HCT116 (cell line): Measurements from ENCODE around the gene ESYT3. TPM values are rescaled to one million over a fixed set of nuclear protein-coding genes. Genes with fewer than 3 reads are reported as not detected.

Experiments
- ATAC-seq: fragments of 200-7000 bp; cut with Tn5 transposase; 2 replicates; pipeline ENCODE4 v1.9.1; 2020; ENCODE audit warnings: mild to moderate bottlenecking, moderate library complexity
- BruUV-seq: library from RNA; stranded (reverse); fragments of 400-500 nt; replicated peaks from 2 replicates; lab custom pipeline; 2021; lab: Mats Ljungman, UMichigan
- CTCF ChIA-PET: fragments of 300-600 bp; sonication (Branson Sonifier 250); formaldehyde crosslinking; loops from one replicate; lab custom pipeline; 2021; ENCODE audit warnings: antibody characterized with exemption; lab: Charles Lee
- POLR2A ChIA-PET: fragments of 300-600, 350-600 bp; sonication (Branson Sonifier 250); formaldehyde crosslinking; loops from one replicate; lab custom pipeline; 2021; ENCODE audit warnings: antibody characterized with exemption; lab: Charles Lee
- RAD21 ChIA-PET, 2 experiments: fragments of 300-600 bp; sonication (Branson Sonifier 250); formaldehyde crosslinking; loops; one replicate each; lab custom pipeline; 2023; ENCODE audit warnings: low total read pairs in 2 of 2; ENCODE audit not compliant: uncharacterized antibody in 2 of 2, unreplicated experiment in 2 of 2, low non-redundant PET in 1 of 2; lab: Charles Lee
- DNase-seq: peaks from one replicate; pipeline ENCODE4 v3.0.0-alpha.2; 2010; ENCODE audit warnings: low read depth, low spot score
- H2AFZ ChIP-seq: fragments of 200-600 bp; shearing (Covaris generic), sonication (generic); 2 replicates; pipeline ENCODE4 v1.6.1; 2017; ENCODE audit warnings: low read depth, mixed run types, mixed read lengths, antibody characterized with exemption, low read length; ENCODE audit not compliant: poor library complexity, severe bottlenecking
- H3K27ac ChIP-seq: 2 replicates; pipeline ENCODE4 v1.5.1; 2012; ENCODE audit warnings: low read depth, low read length
- H3K27me3 ChIP-seq: fragments of 200-600 bp; sonication (generic); 2 replicates; pipeline ENCODE4 v1.6.1; 2016; ENCODE audit warnings: mixed run types, low read length, mixed read lengths; ENCODE audit not compliant: insufficient read depth
- H3K36me3 ChIP-seq, 2 experiments: fragments of 200-500 bp in 1 of 2; fragments of 200-600 bp in 1 of 2; sonication (Bioruptor generic) in 1 of 2; sonication (generic) in 1 of 2; 2 replicates each; pipeline versions ENCODE4 v1.5.1 to v1.6.1; 2014 to 2016; ENCODE audit warnings: low read length in 2 of 2, inconsistent platforms in 1 of 2, mixed read lengths in 1 of 2, mixed run types in 1 of 2; ENCODE audit not compliant: insufficient read depth in 2 of 2, control insufficient read depth in 1 of 2
- H3K4me1 ChIP-seq, 2 experiments: fragments of 200-600 bp in 1 of 2; sonication (generic) in 1 of 2; 2 replicates each; pipeline versions ENCODE4 v1.5.1 to v1.6.1; 2012 to 2017; ENCODE audit warnings: low read length in 2 of 2, inconsistent platforms in 1 of 2, mild to moderate bottlenecking in 1 of 2, mixed read lengths in 1 of 2, mixed run types in 1 of 2, moderate library complexity in 1 of 2; ENCODE audit not compliant: insufficient read depth in 2 of 2, control insufficient read depth in 1 of 2
- H3K4me2 ChIP-seq: fragments of 200-600 bp; sonication (generic); 2 replicates; pipeline ENCODE4 v1.6.1; 2017; ENCODE audit warnings: mixed run types, low read length, mixed read lengths
- H3K4me3 ChIP-seq, 2 experiments: fragments of 200-600 bp in 1 of 2; sonication (generic) in 1 of 2; replicated peaks in 1 of 2; 2 replicates each; pipeline ENCODE4 v1.5.1; 2011 to 2016; ENCODE audit warnings: low read length in 2 of 2, control low read depth in 1 of 2, low read depth in 1 of 2, mild to moderate bottlenecking in 1 of 2, mixed read lengths in 1 of 2, mixed run types in 1 of 2
- H3K79me2 ChIP-seq: fragments of 200-600 bp; sonication (generic); 2 replicates; pipeline ENCODE4 v1.6.1; 2017; ENCODE audit warnings: mild to moderate bottlenecking, mixed run types, low read length, moderate library complexity, mixed read lengths; ENCODE audit not compliant: insufficient read depth
- H3K9ac ChIP-seq: fragments of 200-600 bp; sonication (generic); 2 replicates; pipeline ENCODE4 v1.6.1; 2016; ENCODE audit warnings: low read length, mixed read lengths
- H3K9me2 ChIP-seq: fragments of 200-600 bp; sonication (generic), shearing (Covaris generic); 2 replicates; pipeline ENCODE4 v1.6.1; 2017; ENCODE audit warnings: mixed run types, mild to moderate bottlenecking, moderate library complexity; ENCODE audit not compliant: insufficient read depth
- H3K9me3 ChIP-seq, 2 experiments: fragments of 200-500 bp in 1 of 2; fragments of 200-600 bp in 1 of 2; sonication (Bioruptor generic) in 1 of 2; sonication (generic) in 1 of 2; 2 replicates each; pipeline ENCODE4 v1.6.1; 2014 to 2017; ENCODE audit warnings: low read length in 2 of 2, mixed read lengths in 2 of 2, inconsistent platforms in 1 of 2, low read depth in 1 of 2, mild to moderate bottlenecking in 1 of 2, mixed run types in 1 of 2, moderate library complexity in 1 of 2; ENCODE audit not compliant: control insufficient read depth in 1 of 2, insufficient read depth in 1 of 2
- H4K20me1 ChIP-seq: fragments of 200-600 bp; sonication (generic), shearing (Covaris generic); 2 replicates; pipeline ENCODE4 v1.6.1; 2017; ENCODE audit warnings: mixed run types, mild to moderate bottlenecking, moderate library complexity; ENCODE audit not compliant: insufficient read depth
- CBX3 ChIP-seq: IDR thresholded peaks from 2 replicates; pipeline ENCODE4 v1.6.1; 2012; ENCODE audit warnings: low read depth
- EGR1 ChIP-seq: IDR thresholded peaks from 2 replicates; pipeline ENCODE4 v1.6.1; 2012; ENCODE audit warnings: low read depth
- ELF1 ChIP-seq: IDR thresholded peaks from 2 replicates; pipeline ENCODE4 v1.6.1; 2012; ENCODE audit warnings: low read depth, borderline replicate concordance
- EZH2phosphoT487 ChIP-seq: fragments of 200-600 bp; IDR thresholded peaks from 2 replicates; pipeline ENCODE4 v1.6.1; 2018; ENCODE audit warnings: antibody characterized with exemption, borderline replicate concordance
- POLR2A ChIP-seq: IDR thresholded peaks from 2 replicates; pipeline ENCODE4 v1.7.0; 2011; ENCODE audit warnings: borderline replicate concordance; ENCODE audit not compliant: insufficient read depth, insufficient read length; ENCODE audit errors: extremely low read depth
- POLR2AphosphoS5 ChIP-seq: IDR thresholded peaks from 2 replicates; pipeline ENCODE4 v1.6.1; 2011; ENCODE audit warnings: mild to moderate bottlenecking, low read depth, low read length, moderate library complexity
- RAD21 ChIP-seq: IDR thresholded peaks from 2 replicates; pipeline ENCODE4 v1.6.1; 2012; ENCODE audit warnings: low read depth, mild to moderate bottlenecking
- SIN3A ChIP-seq: IDR thresholded peaks from 2 replicates; pipeline ENCODE4 v1.6.1; 2012; ENCODE audit warnings: low read depth
- TCF7L2 ChIP-seq: IDR thresholded peaks from 2 replicates; pipeline ENCODE4 v1.7.0; 2011; ENCODE audit warnings: borderline replicate concordance, inconsistent platforms; ENCODE audit not compliant: insufficient read depth, insufficient read length; ENCODE audit errors: extremely low read depth
- YY1 ChIP-seq: IDR thresholded peaks from 2 replicates; pipeline ENCODE4 v1.6.1; 2011; ENCODE audit warnings: low read length, low read depth, moderate library complexity, mild to moderate bottlenecking; ENCODE audit not compliant: insufficient replicate concordance; ENCODE audit errors: extremely low read depth
- ZFX ChIP-seq: fragments of 450-650 bp; IDR thresholded peaks from 2 replicates; pipeline ENCODE4 v1.6.1; 2017
- intact Hi-C: fragments of 100-400 bp; cut with micrococcal nuclease; formaldehyde crosslinking; loops from 2 replicates; pipeline ENCODE4 v1.10.0; 2022
- total RNA-seq: library from RNA; stranded (reverse); gene quantifications from one replicate; pipeline ENCODE4 v1.2.1, GENCODE V29; 2021; ENCODE audit not compliant: unreplicated experiment
- TF ChIP-seq, protein P1 (sequence below): IDR thresholded peaks from 2 replicates; pipeline ENCODE4 v1.6.1; 2012; ENCODE audit warnings: low read depth
- TF ChIP-seq, protein P2 (sequence below): IDR thresholded peaks from 2 replicates; pipeline ENCODE4 v1.6.1; 2012

Gene ESYT3
- total RNA-seq, 1 experiment from 2014 or later: 0.05 TPM

DNA sequence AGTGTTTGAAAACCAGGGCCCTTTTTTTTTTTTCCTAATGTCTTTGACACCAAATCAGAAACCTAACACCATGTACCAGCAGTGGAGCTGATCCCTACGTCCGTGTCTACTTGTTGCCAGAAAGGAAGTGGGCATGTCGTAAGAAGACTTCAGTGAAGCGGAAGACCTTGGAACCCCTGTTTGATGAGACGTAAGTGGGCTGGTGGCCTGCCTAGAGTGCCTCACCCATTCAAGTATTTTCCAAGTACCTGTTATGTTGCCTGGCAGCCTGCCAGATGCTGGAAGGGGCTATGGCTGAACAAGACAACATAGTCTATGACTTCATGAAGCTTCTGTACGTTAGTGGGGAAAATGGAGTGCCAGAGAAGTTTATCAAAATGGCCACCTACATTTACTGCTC, 39.7 kb downstream of the ESYT3 start:
- no TSS peak for BruUV-seq
- CTCF ChIA-PET: interaction anchor here (1.4 kb wide), 1 partner anchor 442 kb away, joined by 4 read pairs; no protein-coding TSS in a partner anchor
- POLR2A ChIA-PET: no interaction called here

More for the DNA sequence above, 39.7 kb downstream of the ESYT3 start:
- H3K4me3 ChIP-seq: no peak overlapping the region
- no peak overlapping the region for H3K9ac ChIP-seq
- no peaks in the 10 kb centered on the region for H3K9me3 ChIP-seq
- no peaks in the 10 kb centered on the region for H3K79me2 ChIP-seq
- no peaks in the 10 kb centered on the region for H4K20me1 ChIP-seq
- RAD21 ChIA-PET: no interaction called here
- no peak overlapping the region for H2AFZ ChIP-seq
- peaks cover 0 to 1% of the 10 kb centered on the region in 2 experiments; a peak in 1 of 4 replicates for H3K4me1 ChIP-seq
- no peaks in the 10 kb centered on the region for H3K36me3 ChIP-seq
- DNase-seq: no peak
- TF ChIP-seq EZH2phosphoT487 (no peak), TCF7L2 (no peak), CBX3 (no peak), YY1 (no peak), POLR2A (no peak), POLR2AphosphoS5 (no peak), ZFX (no peak), ELF1 (no peak), RAD21 (no peak), EGR1 (no peak), SIN3A (no peak)
- TF ChIP-seq, protein P1, sequence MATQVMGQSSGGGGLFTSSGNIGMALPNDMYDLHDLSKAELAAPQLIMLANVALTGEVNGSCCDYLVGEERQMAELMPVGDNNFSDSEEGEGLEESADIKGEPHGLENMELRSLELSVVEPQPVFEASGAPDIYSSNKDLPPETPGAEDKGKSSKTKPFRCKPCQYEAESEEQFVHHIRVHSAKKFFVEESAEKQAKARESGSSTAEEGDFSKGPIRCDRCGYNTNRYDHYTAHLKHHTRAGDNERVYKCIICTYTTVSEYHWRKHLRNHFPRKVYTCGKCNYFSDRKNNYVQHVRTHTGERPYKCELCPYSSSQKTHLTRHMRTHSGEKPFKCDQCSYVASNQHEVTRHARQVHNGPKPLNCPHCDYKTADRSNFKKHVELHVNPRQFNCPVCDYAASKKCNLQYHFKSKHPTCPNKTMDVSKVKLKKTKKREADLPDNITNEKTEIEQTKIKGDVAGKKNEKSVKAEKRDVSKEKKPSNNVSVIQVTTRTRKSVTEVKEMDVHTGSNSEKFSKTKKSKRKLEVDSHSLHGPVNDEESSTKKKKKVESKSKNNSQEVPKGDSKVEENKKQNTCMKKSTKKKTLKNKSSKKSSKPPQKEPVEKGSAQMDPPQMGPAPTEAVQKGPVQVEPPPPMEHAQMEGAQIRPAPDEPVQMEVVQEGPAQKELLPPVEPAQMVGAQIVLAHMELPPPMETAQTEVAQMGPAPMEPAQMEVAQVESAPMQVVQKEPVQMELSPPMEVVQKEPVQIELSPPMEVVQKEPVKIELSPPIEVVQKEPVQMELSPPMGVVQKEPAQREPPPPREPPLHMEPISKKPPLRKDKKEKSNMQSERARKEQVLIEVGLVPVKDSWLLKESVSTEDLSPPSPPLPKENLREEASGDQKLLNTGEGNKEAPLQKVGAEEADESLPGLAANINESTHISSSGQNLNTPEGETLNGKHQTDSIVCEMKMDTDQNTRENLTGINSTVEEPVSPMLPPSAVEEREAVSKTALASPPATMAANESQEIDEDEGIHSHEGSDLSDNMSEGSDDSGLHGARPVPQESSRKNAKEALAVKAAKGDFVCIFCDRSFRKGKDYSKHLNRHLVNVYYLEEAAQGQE: no peak
- TF ChIP-seq, protein P2, sequence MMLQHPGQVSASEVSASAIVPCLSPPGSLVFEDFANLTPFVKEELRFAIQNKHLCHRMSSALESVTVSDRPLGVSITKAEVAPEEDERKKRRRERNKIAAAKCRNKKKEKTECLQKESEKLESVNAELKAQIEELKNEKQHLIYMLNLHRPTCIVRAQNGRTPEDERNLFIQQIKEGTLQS: no peak
- no peak overlapping the region for H3K27ac ChIP-seq
- intact Hi-C loops: loop anchor here (10.0 kb wide), 2 partner anchors 221 to 851 kb away; no protein-coding TSS in a partner anchor
- H3K27me3 ChIP-seq: no peaks in the 10 kb centered on the region
- no peaks in the 10 kb centered on the region for H3K9me2 ChIP-seq
- H3K4me2 ChIP-seq: no peak overlapping the region
- no peak for ATAC-seq
